Measurements from ENCODE around the gene ENPP3. TPM values are rescaled to one million over a fixed set of nuclear protein-coding genes. Genes with fewer than 3 reads are reported as not detected.

The ENPP3 gene
- total RNA-seq, 1 donor from 2014 or later, result 2.0 TPM

DNA sequence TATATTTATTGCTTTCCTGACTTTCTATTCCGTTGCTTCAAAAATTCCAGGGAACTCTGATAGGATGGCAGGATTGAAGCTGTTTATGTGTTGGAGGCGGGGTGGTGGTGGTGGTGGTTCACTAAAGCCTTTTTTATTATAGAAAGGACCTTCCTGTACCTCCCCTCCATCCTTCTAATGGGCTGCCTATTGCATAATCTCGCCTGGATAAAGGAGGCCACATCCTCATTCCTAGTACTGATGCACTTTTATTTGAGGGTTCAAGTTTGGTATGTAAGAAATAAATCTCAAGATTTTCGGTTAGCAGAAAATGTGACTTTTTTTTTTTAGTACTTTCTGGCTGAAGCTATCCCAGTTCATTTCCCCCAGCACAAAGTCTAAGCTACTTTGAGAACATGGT is 92.4 kb downstream of the ENPP3 start:
- DNase-seq (ENCODE audit: extremely low spot score in 2 of 2), result no peak
- H3K27me3 ChIP-seq, result no peaks in the 10 kb centered on the region
- H3K4me1 ChIP-seq, result no peaks in the 10 kb centered on the region
- H3K9me3 ChIP-seq, result no peaks in the 10 kb centered on the region
- no peaks in the 10 kb centered on the region for H3K36me3 ChIP-seq
- no peak overlapping the region for H3K27ac ChIP-seq
- no peak overlapping the region for H3K4me3 ChIP-seq
- TF ChIP-seq, protein P1, sequence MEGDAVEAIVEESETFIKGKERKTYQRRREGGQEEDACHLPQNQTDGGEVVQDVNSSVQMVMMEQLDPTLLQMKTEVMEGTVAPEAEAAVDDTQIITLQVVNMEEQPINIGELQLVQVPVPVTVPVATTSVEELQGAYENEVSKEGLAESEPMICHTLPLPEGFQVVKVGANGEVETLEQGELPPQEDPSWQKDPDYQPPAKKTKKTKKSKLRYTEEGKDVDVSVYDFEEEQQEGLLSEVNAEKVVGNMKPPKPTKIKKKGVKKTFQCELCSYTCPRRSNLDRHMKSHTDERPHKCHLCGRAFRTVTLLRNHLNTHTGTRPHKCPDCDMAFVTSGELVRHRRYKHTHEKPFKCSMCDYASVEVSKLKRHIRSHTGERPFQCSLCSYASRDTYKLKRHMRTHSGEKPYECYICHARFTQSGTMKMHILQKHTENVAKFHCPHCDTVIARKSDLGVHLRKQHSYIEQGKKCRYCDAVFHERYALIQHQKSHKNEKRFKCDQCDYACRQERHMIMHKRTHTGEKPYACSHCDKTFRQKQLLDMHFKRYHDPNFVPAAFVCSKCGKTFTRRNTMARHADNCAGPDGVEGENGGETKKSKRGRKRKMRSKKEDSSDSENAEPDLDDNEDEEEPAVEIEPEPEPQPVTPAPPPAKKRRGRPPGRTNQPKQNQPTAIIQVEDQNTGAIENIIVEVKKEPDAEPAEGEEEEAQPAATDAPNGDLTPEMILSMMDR (IDR thresholded peaks at IDR 0.05), result no peak
- TF ChIP-seq POLR2A (IDR thresholded peaks at IDR 0.05), result no peak
- TF ChIP-seq POLR2AphosphoS5 (IDR thresholded peaks at IDR 0.05; ENCODE audit: insufficient read depth in 1 of 2, low read depth in 1 of 2), result no peak
- intact Hi-C loops (cut with DNase I), result no loop called here

DNA sequence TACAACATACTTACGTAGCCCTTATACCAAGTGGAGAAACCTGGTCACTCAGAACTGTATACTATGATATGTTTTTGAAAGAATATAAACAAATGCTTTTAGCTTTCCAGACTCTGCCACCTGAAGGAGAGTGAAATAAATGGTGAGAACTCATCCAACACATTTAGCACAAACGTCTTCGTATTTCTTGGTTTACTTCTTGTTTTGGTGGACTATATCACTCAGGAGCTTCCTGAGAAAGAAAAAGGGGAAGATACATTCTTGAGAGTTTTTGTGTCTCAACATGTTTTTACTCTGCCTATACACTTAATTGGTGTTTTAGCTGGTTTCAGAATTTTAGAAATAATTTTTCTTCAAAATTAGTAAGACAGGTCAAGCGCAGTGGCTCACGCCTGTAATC is 93.2 kb downstream of the ENPP3 start:
- Histone ChIP-seq H3K27ac (no peak overlapping the region), H3K36me3 (no peaks in the 10 kb centered on the region), H3K4me1 (no peaks in the 10 kb centered on the region), H3K9me3 (no peaks in the 10 kb centered on the region), H3K4me3 (no peak overlapping the region), H3K27me3 (no peaks in the 10 kb centered on the region)
- no peak for DNase-seq (ENCODE audit: extremely low spot score in 2 of 2)
- TF ChIP-seq, protein P1 (IDR thresholded peaks at IDR 0.05), result no peak
- TF ChIP-seq POLR2AphosphoS5 (IDR thresholded peaks at IDR 0.05; ENCODE audit: insufficient read depth in 1 of 2, low read depth in 1 of 2), result no peak
- intact Hi-C loops (cut with DNase I), result no loop called here

DNA sequence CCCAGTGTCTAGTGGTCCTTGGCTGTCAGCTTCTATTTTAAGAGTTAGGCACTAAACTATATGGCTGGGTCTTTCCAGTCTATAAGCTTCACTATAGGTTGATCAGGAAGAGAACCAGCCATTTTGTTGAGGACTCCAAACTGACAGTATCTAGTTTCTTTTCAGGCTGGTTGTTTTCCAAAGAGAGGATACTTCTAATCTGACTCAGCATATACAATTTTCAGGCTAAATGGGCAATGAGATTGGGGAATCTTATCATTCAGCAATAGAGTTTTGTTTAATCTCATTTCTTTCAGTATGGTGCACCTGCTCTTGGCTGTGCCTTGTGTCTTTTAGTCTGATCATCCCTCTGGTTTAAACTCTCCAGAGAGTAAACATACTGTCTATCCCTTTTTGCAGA is 94.1 kb downstream of the ENPP3 start:
- H3K4me3 ChIP-seq, result no peak overlapping the region
- H3K36me3 ChIP-seq, result no peaks in the 10 kb centered on the region
- no peaks in the 10 kb centered on the region for H3K27me3 ChIP-seq
- H3K4me1 ChIP-seq, result no peaks in the 10 kb centered on the region
- H3K27ac ChIP-seq, result no peak overlapping the region
- no peaks in the 10 kb centered on the region for H3K9me3 ChIP-seq
- intact Hi-C loops (cut with DNase I), result no loop called here
- no peak for DNase-seq (ENCODE audit: extremely low spot score in 2 of 2)
- TF ChIP-seq, protein P1 (IDR thresholded peaks at IDR 0.05), result no peak
- TF ChIP-seq POLR2AphosphoS5 (IDR thresholded peaks at IDR 0.05; ENCODE audit: insufficient read depth in 1 of 2, low read depth in 1 of 2) (no peak), POLR2A (IDR thresholded peaks at IDR 0.05) (no peak)

DNA sequence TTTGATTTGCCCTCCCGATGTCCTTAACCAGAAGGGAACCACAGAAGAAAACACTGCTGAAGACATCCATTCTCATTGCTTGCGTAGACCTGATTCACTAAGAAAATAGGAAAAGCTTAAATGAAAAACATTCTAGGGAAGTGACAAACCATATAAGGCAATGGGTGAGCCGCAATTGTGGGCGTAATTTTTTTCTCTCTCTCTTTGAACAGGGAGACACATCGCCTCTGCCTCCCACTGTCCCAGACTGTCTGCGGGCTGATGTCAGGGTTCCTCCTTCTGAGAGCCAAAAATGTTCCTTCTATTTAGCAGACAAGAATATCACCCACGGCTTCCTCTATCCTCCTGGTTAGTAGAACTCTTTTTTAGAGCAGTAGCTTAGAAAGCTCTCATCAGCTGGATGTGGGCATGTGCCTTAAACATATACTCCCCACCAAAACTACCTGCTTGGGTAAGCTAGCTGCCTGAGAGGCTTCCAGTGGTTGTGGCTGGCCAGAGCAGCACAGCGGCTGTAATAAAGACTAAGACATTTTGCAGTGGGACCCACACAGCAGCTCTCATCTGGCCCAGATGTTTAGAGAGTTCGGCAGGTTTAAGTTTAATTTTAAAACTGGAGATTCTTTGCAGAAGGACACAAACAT is 96.4 kb downstream of the ENPP3 start:
- intact Hi-C loops (cut with DNase I), result no loop called here
- Histone ChIP-seq H3K27ac (no peak overlapping the region), H3K4me1 (no peaks in the 10 kb centered on the region), H3K4me3 (no peak overlapping the region), H3K27me3 (no peaks in the 10 kb centered on the region), H3K36me3 (no peaks in the 10 kb centered on the region), H3K9me3 (no peaks in the 10 kb centered on the region)
- DNase-seq (ENCODE audit: extremely low spot score in 2 of 2), result no peak
- TF ChIP-seq POLR2AphosphoS5 (IDR thresholded peaks at IDR 0.05; ENCODE audit: insufficient read depth in 1 of 2, low read depth in 1 of 2) (no peak), POLR2A (IDR thresholded peaks at IDR 0.05) (no peak)
- TF ChIP-seq, protein P1 (IDR thresholded peaks at IDR 0.05), result no peak

GRCh38 chr6:131736003-131736596 is 99.0 kb downstream of the ENPP3 start:
- Histone ChIP-seq H3K27ac (no peak overlapping the region), H3K27me3 (no peaks in the 10 kb centered on the region), H3K4me3 (no peak overlapping the region), H3K9me3 (no peaks in the 10 kb centered on the region), H3K4me1 (no peaks in the 10 kb centered on the region), H3K36me3 (no peaks in the 10 kb centered on the region)
- no peak for DNase-seq (ENCODE audit: extremely low spot score in 2 of 2)
- intact Hi-C loops (cut with DNase I), result no loop called here
- TF ChIP-seq POLR2A (IDR thresholded peaks at IDR 0.05) (no peak), POLR2AphosphoS5 (IDR thresholded peaks at IDR 0.05; ENCODE audit: insufficient read depth in 1 of 2, low read depth in 1 of 2) (no peak)
- TF ChIP-seq, protein P1 (IDR thresholded peaks at IDR 0.05), result no peak
